ENCODE data around the gene SPEG.

- TF ChIP-seq, protein P1, sequence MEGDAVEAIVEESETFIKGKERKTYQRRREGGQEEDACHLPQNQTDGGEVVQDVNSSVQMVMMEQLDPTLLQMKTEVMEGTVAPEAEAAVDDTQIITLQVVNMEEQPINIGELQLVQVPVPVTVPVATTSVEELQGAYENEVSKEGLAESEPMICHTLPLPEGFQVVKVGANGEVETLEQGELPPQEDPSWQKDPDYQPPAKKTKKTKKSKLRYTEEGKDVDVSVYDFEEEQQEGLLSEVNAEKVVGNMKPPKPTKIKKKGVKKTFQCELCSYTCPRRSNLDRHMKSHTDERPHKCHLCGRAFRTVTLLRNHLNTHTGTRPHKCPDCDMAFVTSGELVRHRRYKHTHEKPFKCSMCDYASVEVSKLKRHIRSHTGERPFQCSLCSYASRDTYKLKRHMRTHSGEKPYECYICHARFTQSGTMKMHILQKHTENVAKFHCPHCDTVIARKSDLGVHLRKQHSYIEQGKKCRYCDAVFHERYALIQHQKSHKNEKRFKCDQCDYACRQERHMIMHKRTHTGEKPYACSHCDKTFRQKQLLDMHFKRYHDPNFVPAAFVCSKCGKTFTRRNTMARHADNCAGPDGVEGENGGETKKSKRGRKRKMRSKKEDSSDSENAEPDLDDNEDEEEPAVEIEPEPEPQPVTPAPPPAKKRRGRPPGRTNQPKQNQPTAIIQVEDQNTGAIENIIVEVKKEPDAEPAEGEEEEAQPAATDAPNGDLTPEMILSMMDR (IDR thresholded peaks at IDR 0.05; ENCODE audit: low read length): no peak
- no peak for TF ChIP-seq EZH2 (IDR thresholded peaks at IDR 0.05; ENCODE audit: borderline replicate concordance, low read length)
Measured at GRCh38 chr2:219384859-219385258, 49.8 kb upstream of the SPEG start.

All from OCI-LY1 (cell line).